Neuronal stem cell (in vitro differentiated cells): ENCODE data around the gene GAS2L2.

Experiments
- DNase-seq: peaks from one replicate; pipeline ENCODE4 v3.0.0-alpha.2; 2013; ENCODE audit warnings: low spot score
- H2AFZ ChIP-seq: one replicate; pipeline ENCODE4 v1.6.1; 2013; ENCODE audit warnings: mild to moderate bottlenecking, low read length, inconsistent platforms
- H2AK5ac ChIP-seq: 2 replicates; pipeline ENCODE4 v1.6.1; 2013; ENCODE audit warnings: low read depth, mild to moderate bottlenecking, inconsistent platforms, low read length, moderate library complexity, mixed read lengths
- H2BK120ac ChIP-seq: 2 replicates; pipeline ENCODE4 v1.6.1; 2013; ENCODE audit warnings: low read depth, mild to moderate bottlenecking, inconsistent platforms, low read length, moderate library complexity, mixed read lengths
- H2BK12ac ChIP-seq: one replicate; pipeline ENCODE4 v1.6.1; 2013; ENCODE audit warnings: low read length, inconsistent platforms
- H2BK15ac ChIP-seq: 2 replicates; pipeline ENCODE4 v1.6.1; 2013; ENCODE audit warnings: mild to moderate bottlenecking, low read length, inconsistent platforms, mixed read lengths
- H2BK5ac ChIP-seq: one replicate; pipeline ENCODE4 v1.6.1; 2013; ENCODE audit warnings: inconsistent platforms, mild to moderate bottlenecking, low read length, moderate library complexity
- H3K14ac ChIP-seq: one replicate; pipeline ENCODE4 v1.6.1; 2013; ENCODE audit warnings: low read length, inconsistent platforms
- H3K18ac ChIP-seq: 2 replicates; pipeline ENCODE4 v1.6.1; 2013; ENCODE audit warnings: low read length, inconsistent platforms
- H3K23ac ChIP-seq: 2 replicates; pipeline ENCODE4 v1.6.1; 2013; ENCODE audit warnings: low read depth, mild to moderate bottlenecking, mixed read lengths, low read length, inconsistent platforms; ENCODE audit not compliant: poor library complexity
- H3K27ac ChIP-seq: replicated peaks from 3 replicates; pipeline ENCODE4 v1.5.1; 2013; ENCODE audit warnings: low read length, inconsistent platforms
- H3K27me3 ChIP-seq, 3 experiments: 2 replicates each; pipeline ENCODE4 v1.6.1; 2013; ENCODE audit warnings: low read length in 3 of 3, mild to moderate bottlenecking in 2 of 3, inconsistent platforms in 1 of 3, low read depth in 1 of 3, mixed read lengths in 1 of 3, moderate library complexity in 1 of 3; ENCODE audit not compliant: control insufficient read depth in 3 of 3, insufficient read depth in 3 of 3
- H3K36me3 ChIP-seq, 2 donors: replicated peaks in 1 of 2; 2 replicates each; pipeline ENCODE4 v1.6.1; 2013; ENCODE audit warnings: low read length in 2 of 2; ENCODE audit not compliant: control insufficient read depth in 2 of 2, insufficient read depth in 2 of 2
- H3K4ac ChIP-seq: 2 replicates; pipeline ENCODE4 v1.6.1; 2013; ENCODE audit warnings: inconsistent platforms, mild to moderate bottlenecking, low read length, moderate library complexity
- H3K4me1 ChIP-seq, 2 donors: 1 replicate in 1 of 2; 2 replicates in 1 of 2; pipeline ENCODE4 v1.6.1; 2013; ENCODE audit warnings: low read length in 2 of 2, low read depth in 1 of 2; ENCODE audit not compliant: control insufficient read depth in 2 of 2, insufficient read depth in 1 of 2
- H3K4me2 ChIP-seq: one replicate; pipeline ENCODE4 v1.6.1; 2013; ENCODE audit warnings: mild to moderate bottlenecking, low read length, inconsistent platforms; ENCODE audit not compliant: insufficient read depth, poor library complexity, severe bottlenecking
- H3K4me3 ChIP-seq, 2 donors: 2 replicates each; pipeline ENCODE4 v1.5.1; 2013; ENCODE audit warnings: low read length in 2 of 2, mild to moderate bottlenecking in 2 of 2, inconsistent platforms in 1 of 2, moderate library complexity in 1 of 2
- H3K79me1 ChIP-seq: one replicate; pipeline ENCODE4 v1.6.1; 2013; ENCODE audit warnings: low read depth, mild to moderate bottlenecking, inconsistent platforms, low read length, moderate library complexity
- H3K9ac ChIP-seq: one replicate; pipeline ENCODE4 v1.6.1; 2013; ENCODE audit warnings: mild to moderate bottlenecking, low read depth, low read length, inconsistent platforms; ENCODE audit not compliant: poor library complexity
- H3K9me3 ChIP-seq, 2 donors: replicated peaks in 1 of 2; 2 replicates each; pipeline versions ENCODE3 to v1.6.1; 2013; ENCODE audit warnings: low read length in 2 of 2, mild to moderate bottlenecking in 2 of 2, inconsistent platforms in 1 of 2, low read depth in 1 of 2, mixed read lengths in 1 of 2, moderate library complexity in 1 of 2; ENCODE audit not compliant: control insufficient read depth in 2 of 2, insufficient read depth in 1 of 2
- H4K8ac ChIP-seq: one replicate; pipeline ENCODE4 v1.6.1; 2013; ENCODE audit warnings: low read depth, mild to moderate bottlenecking, inconsistent platforms, low read length, moderate library complexity
- H4K91ac ChIP-seq: one replicate; pipeline ENCODE4 v1.6.1; 2013; ENCODE audit warnings: low read length, low read depth, mild to moderate bottlenecking, inconsistent platforms; ENCODE audit not compliant: poor library complexity
- WGBS, 2 donors: extraction: QIAGEN DNeasy Blood & Tissue Kit; methylation state at CpG; one replicate each; pipeline ENCODE4 v1.1.7; 2013; ENCODE audit warnings: missing lambda C conversion rate in 2 of 2, mixed read lengths in 1 of 2; ENCODE audit not compliant: insufficient read length in 2 of 2, insufficient replicate concordance in 1 of 2; ENCODE audit errors: extremely low coverage in 2 of 2; 5-methylcytosine and 5-hydroxymethylcytosine counted together

GAS2L2 gene

GRCh38 chr17:35733366-35733765 is 19.7 kb downstream of the GAS2L2 start:
- H3K27me3 ChIP-seq = no peaks in the 10 kb centered on the region
- H2BK5ac ChIP-seq = no peak overlapping the region
- peaks cover 13 to 18% of the 10 kb centered on the region in 2 donors for H3K4me1 ChIP-seq
- no peaks in the 10 kb centered on the region for H3K9me3 ChIP-seq
- no peak overlapping the region for H3K4me2 ChIP-seq
- no peak overlapping the region for H3K23ac ChIP-seq
- H4K8ac ChIP-seq = no peak overlapping the region
- no peak overlapping the region for H2BK15ac ChIP-seq
- H3K4ac ChIP-seq = no peak overlapping the region
- H3K9ac ChIP-seq = no peak overlapping the region
- H3K18ac ChIP-seq = no peak overlapping the region
- H3K14ac ChIP-seq = no peak overlapping the region
- WGBS, 2 donors = no CpG with 5 or more reads among the region's 6 CpGs
- H3K27ac ChIP-seq = no peak overlapping the region
- peaks cover 0 to 8% of the 10 kb centered on the region in 2 donors for H3K36me3 ChIP-seq
- no peak overlapping the region for H2BK120ac ChIP-seq
- no peak overlapping the region for H3K4me3 ChIP-seq
- no peak overlapping the region for H2AFZ ChIP-seq
- no peak overlapping the region for H2BK12ac ChIP-seq
- DNase-seq = no peak
- H2AK5ac ChIP-seq = no peak overlapping the region
- no peaks in the 10 kb centered on the region for H3K79me1 ChIP-seq
- H4K91ac ChIP-seq = no peak overlapping the region

DNA sequence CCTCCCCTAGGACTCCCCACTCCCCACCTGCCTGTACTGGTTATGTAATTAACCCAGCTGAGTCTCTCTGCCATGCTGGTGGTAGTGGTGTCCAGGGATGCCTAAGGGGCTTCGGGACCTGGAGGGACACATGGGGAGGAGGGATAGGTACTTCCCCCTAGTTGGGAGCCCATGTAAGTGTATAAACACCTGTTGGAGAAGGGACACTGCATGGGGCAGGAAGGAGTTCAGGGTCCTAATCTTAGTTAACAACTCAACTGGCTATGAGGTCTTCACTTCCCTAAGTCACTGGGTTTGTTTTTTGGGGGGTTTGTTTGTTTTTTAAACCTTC is 20.3 kb downstream of the GAS2L2 start:
- peaks cover 13 to 18% of the 10 kb centered on the region in 2 donors for H3K4me1 ChIP-seq
- H3K18ac ChIP-seq = no peak overlapping the region
- no peak for DNase-seq
- no peak overlapping the region for H4K8ac ChIP-seq
- no peak overlapping the region for H3K4ac ChIP-seq
- H3K23ac ChIP-seq = peak overlapping the region; percentile 48
- no peak overlapping the region for H2BK120ac ChIP-seq
- no peaks in the 10 kb centered on the region for H3K9me3 ChIP-seq
- H3K27ac ChIP-seq = no peak overlapping the region
- H3K9ac ChIP-seq = no peak overlapping the region
- peak overlapping the region; percentile 16 for H2BK5ac ChIP-seq
- H3K79me1 ChIP-seq = no peaks in the 10 kb centered on the region
- peak overlapping the region; percentile 95 for H2AFZ ChIP-seq
- H3K4me3 ChIP-seq = peak overlapping the region in 1 of 2 donors; percentile 79
- no peak overlapping the region for H2AK5ac ChIP-seq
- no peak overlapping the region for H3K14ac ChIP-seq
- no peak overlapping the region for H3K4me2 ChIP-seq
- H4K91ac ChIP-seq = no peak overlapping the region
- no peak overlapping the region for H2BK12ac ChIP-seq
- peaks cover 0 to 8% of the 10 kb centered on the region in 2 donors for H3K36me3 ChIP-seq
- no peaks in the 10 kb centered on the region for H3K27me3 ChIP-seq
- H2BK15ac ChIP-seq = no peak overlapping the region
- no CpG with 5 or more reads among the region's 1 CpG for WGBS, 2 donors

GRCh38 chr17:35731917-35732805 is 20.9 kb downstream of the GAS2L2 start:
- peak overlapping the region; percentile 26 for H3K14ac ChIP-seq
- no peak overlapping the region for H2BK12ac ChIP-seq
- H3K36me3 ChIP-seq = peaks cover 0 to 5% of the 10 kb centered on the region in 2 donors
- H3K23ac ChIP-seq = peak overlapping the region; percentile 48
- H3K79me1 ChIP-seq = no peaks in the 10 kb centered on the region
- H3K4ac ChIP-seq = no peak overlapping the region
- H3K4me1 ChIP-seq = peaks cover 13 to 18% of the 10 kb centered on the region in 2 donors
- H3K27ac ChIP-seq = no peak overlapping the region
- WGBS, 2 donors = no CpG with 5 or more reads among the region's 47 CpGs
- no peak for DNase-seq
- peak overlapping the region; percentile 82 for H3K9ac ChIP-seq
- H2BK120ac ChIP-seq = no peak overlapping the region
- peak overlapping the region; percentile 79 to 86 for H3K4me3 ChIP-seq
- no peak overlapping the region for H2AK5ac ChIP-seq
- peak overlapping the region; percentile 78 for H3K4me2 ChIP-seq
- H2BK5ac ChIP-seq = peak overlapping the region; percentile 16
- H3K27me3 ChIP-seq = no peaks in the 10 kb centered on the region
- H3K18ac ChIP-seq = peak overlapping the region; percentile 73
- no peak overlapping the region for H4K8ac ChIP-seq
- H3K9me3 ChIP-seq = no peaks in the 10 kb centered on the region
- no peak overlapping the region for H4K91ac ChIP-seq
- H2AFZ ChIP-seq = peak overlapping the region; percentile 95
- H2BK15ac ChIP-seq = peak overlapping the region; percentile 51

GRCh38 chr17:35731239-35731916 is 21.7 kb downstream of the GAS2L2 start, which contains the start of gene RASL10B:
TSS of gene RASL10B (plus strand) at chr17:35731639. CDS start at chr17:35735185, 3,546 bp downstream.
- no CpG with 5 or more reads among the region's 44 CpGs for WGBS, 2 donors

More at GRCh38 chr17:35731239-35731916, 21.7 kb downstream of the GAS2L2 start, which contains the start of gene RASL10B:
- H3K36me3 ChIP-seq = peaks cover 0 to 11% of the 10 kb centered on the region in 2 donors
- H3K18ac ChIP-seq = peak within 1 kb of the TSS; percentile 73
- no peaks in the 10 kb centered on the region for H3K79me1 ChIP-seq
- H2BK120ac ChIP-seq = no peak within 1 kb of the TSS
- no peak within 1 kb of the TSS for H4K91ac ChIP-seq
- H3K4me2 ChIP-seq = peak within 1 kb of the TSS; percentile 78
- no peak within 1 kb of the TSS for H3K4ac ChIP-seq
- peak within 1 kb of the TSS; percentile 48 for H3K23ac ChIP-seq
- peak within 1 kb of the TSS; percentile 51 for H2BK15ac ChIP-seq
- peak within 1 kb of the TSS; percentile 26 for H3K14ac ChIP-seq
- no peak within 1 kb of the TSS for H3K27ac ChIP-seq
- DNase-seq = peak; percentile 65
- H2BK12ac ChIP-seq = no peak within 1 kb of the TSS
- H3K27me3 ChIP-seq = no peaks in the 10 kb centered on the region
- peak within 1 kb of the TSS; percentile 82 for H3K9ac ChIP-seq
- H3K4me3 ChIP-seq = peak within 1 kb of the TSS; percentile 79 to 86
- no peak within 1 kb of the TSS for H4K8ac ChIP-seq
- H3K4me1 ChIP-seq = peaks cover 13 to 18% of the 10 kb centered on the region in 2 donors
- no peak within 1 kb of the TSS for H2AK5ac ChIP-seq
- peak within 1 kb of the TSS; percentile 16 for H2BK5ac ChIP-seq
- H3K9me3 ChIP-seq = no peaks in the 10 kb centered on the region
- peak within 1 kb of the TSS; percentile 95 for H2AFZ ChIP-seq
